ENCODE results near the gene TICAM1.

Gene TICAM1

DNA sequence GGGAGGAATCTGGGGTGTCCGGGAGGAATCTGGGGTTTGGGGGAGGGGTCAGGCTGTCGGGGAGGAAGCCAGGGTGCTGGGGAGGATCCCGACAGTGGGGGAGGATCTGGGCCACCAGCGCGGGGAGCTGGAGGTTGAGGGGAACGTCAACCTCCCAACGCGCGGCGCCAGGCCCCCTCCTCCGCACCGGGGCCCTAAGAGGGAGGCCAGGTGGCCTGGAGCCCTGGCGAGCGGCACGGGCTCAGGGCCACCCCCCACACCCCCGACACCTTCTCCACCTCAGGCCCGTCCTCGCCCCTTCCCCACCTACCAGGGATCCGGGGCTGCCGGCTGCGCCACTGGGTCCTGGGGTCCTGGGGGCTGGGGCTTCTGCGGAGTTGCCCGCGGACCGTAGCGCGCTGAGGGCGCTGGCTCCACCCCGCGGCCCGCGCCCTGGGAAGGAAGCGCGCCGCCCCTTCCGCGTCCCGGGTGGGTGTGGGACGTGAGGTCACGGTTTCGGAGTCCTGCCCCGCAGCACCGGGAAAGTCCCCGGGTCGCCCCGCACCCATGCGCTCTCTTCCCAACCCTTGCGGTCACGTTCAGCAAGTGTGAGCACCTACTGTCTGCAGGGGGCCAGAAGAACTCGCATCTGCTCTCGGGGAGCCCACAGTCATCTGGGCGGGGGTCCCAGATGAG lies at the start of gene TICAM1:
Gene TICAM1 (minus strand): TSS at position 409 of the 675 bp plus-strand sequence. CDS start 13,335 bp downstream, outside the sequence.
- TF ChIP-seq, protein P1, sequence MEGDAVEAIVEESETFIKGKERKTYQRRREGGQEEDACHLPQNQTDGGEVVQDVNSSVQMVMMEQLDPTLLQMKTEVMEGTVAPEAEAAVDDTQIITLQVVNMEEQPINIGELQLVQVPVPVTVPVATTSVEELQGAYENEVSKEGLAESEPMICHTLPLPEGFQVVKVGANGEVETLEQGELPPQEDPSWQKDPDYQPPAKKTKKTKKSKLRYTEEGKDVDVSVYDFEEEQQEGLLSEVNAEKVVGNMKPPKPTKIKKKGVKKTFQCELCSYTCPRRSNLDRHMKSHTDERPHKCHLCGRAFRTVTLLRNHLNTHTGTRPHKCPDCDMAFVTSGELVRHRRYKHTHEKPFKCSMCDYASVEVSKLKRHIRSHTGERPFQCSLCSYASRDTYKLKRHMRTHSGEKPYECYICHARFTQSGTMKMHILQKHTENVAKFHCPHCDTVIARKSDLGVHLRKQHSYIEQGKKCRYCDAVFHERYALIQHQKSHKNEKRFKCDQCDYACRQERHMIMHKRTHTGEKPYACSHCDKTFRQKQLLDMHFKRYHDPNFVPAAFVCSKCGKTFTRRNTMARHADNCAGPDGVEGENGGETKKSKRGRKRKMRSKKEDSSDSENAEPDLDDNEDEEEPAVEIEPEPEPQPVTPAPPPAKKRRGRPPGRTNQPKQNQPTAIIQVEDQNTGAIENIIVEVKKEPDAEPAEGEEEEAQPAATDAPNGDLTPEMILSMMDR (IDR thresholded peaks at IDR 0.05): no peak

DNA sequence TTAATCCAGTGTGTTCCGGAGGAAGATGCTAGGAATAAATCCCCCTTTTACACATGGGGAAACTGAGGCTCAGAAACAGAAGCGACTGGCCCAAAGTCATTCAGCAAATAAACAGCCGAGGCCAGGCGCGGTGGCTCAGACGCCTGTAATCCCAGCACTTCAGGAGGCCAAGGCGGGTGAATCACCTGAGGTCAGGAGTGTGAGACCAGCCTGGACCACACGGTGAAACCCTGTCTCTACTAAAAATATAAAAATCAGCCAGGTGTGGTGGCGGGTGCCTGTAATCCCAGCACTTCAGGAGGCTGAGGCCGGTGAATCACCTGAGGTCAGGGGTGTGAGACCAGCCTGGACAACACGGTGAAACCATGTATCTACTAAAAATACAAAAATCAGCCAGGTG lies 47.5 kb upstream of the TICAM1 start:
- TF ChIP-seq, protein P1 (IDR thresholded peaks at IDR 0.05): no peak

DNA sequence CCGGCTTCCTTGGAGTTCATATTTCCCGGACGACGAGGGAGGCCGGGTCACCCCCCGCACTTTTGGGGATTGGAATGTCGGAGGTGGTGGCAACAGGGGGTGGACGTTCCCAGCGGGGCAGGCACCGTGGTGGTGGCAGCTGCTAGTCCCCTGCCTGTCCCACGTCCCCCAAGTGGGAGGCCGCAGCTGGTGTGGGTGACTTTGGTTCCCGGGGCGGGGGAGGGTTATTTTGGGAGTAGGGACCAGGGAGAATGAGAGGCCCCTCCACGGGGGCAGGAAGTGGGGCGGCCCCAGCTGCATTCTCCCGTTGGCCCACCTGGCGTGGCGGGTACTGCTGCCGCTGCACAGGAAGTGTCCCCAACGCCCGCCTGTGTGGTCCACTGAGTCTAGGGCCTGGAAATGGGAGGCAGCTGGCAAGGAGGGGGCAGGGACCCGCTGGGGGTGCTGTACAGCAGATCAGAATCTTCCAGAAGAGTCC lies 47.0 kb upstream of the TICAM1 start:
- TF ChIP-seq, protein P1 (IDR thresholded peaks at IDR 0.05): no peak

- TF ChIP-seq, protein P1 (IDR thresholded peaks at IDR 0.05): no peak
Observed at GRCh38 chr19:4877753-4878490, 46.4 kb upstream of the TICAM1 start.

- TF ChIP-seq, protein P1 (IDR thresholded peaks at IDR 0.05): no peak
Observed at GRCh38 chr19:4873930-4874329, 42.4 kb upstream of the TICAM1 start.

GRCh38 chr19:4871711-4872110 lies 40.2 kb upstream of the TICAM1 start:
- TF ChIP-seq, protein P1 (IDR thresholded peaks at IDR 0.05): no peak

GRCh38 chr19:4870025-4870700 lies 38.7 kb upstream of the TICAM1 start:
- TF ChIP-seq, protein P1 (IDR thresholded peaks at IDR 0.05): no peak

Measured in LNCAP (cell line).